OCI-M2 (cell line): ENCODE measurements around the gene MTCH1.
"Not testable (repeated sequence)": the region's sequence is repeated elsewhere in the genome, so short reads cannot be mapped to it uniquely, and the experiment has no call there.

ENCODE experiments used
- DNase-seq: peaks from one replicate; lab custom pipeline; 2025; ENCODE audit not compliant: unreplicated experiment; lab: John Stamatoyannopoulos, UW

The MTCH1 gene

DNA sequence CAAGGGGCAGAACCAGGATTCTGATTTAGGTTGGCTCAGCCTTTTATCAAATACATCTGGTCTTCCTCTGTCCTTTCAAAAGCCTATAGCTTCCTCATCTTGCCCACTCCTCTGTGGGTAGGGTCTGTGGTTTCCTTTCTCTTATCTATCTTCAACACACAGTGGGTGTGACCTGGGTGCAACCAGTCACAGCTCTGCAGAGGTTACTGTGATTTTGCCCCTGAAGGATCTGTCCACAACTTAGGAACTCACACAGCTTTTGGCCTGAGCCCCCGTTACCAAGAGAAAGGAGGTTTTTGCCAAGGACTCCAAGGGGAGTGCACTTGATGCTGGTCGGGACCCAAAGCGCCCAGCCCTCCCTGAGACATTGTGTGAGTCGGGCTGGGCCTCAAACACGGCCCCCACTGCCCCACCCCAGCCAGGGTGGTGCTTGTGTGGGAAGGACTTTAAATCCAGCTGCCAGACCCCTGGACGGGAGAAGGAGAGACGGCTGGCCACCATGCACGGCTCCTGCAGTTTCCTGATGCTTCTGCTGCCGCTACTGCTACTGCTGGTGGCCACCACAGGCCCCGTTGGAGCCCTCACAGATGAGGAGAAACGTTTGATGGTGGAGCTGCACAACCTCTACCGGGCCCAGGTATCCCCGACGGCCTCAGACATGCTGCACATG lies 31.6 kb downstream of the MTCH1 start, which contains the start of gene PI16:
TSS of gene PI16 (plus strand) at position 477 of the 670 bp plus-strand sequence. CDS start at position 500, 23 bp downstream.
- peak; percentile 59 for DNase-seq

GRCh38 chr6:36953931-36954261 lies 32.1 kb downstream of the MTCH1 start:
- no peak for DNase-seq

DNA sequence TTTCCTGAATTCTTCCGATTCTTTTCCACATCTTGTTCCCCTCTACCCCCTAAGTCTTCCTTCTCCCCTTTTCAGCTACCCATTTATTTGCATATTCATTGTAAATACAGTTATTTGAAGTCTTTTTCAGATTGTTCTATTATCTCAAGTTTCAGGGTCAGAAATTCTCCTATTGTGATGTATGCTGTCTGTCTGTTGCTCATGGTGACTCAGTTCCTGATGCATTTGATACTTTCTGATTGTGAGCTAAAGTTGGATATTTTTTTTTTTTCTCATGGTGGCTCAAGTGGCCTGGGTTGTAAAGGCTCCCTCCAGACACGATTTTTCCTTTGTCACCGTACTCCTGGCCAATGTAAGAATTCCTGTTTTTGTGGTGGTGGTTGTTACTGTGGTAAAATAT lies 36.4 kb downstream of the MTCH1 start:
- DNase-seq: no peak

DNA sequence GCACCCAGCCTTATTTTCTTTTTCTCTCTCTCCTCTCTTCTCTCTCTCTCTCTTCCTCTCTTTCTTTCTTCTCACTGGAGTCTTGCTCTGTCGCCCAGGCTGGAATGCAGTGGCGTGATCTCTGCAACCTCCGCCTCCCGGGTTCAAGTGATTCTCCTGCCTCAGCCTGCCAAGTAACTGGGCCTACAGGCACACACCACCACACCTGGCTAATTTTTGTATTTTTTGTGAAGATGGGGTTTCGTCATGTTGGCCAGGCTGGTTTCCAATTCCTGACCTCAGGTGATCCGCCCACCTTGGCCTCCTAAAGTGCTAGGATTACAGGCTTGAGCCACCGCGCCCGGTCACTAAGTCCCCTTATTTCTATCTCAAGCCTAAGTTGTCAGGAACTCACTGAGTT lies 36.9 kb downstream of the MTCH1 start:
- not testable (repeated sequence) for DNase-seq

- no peak for DNase-seq
Observed at GRCh38 chr6:36947570-36948351, 38.2 kb downstream of the MTCH1 start.

GRCh38 chr6:36946526-36946925 lies 39.5 kb downstream of the MTCH1 start:
- no peak for DNase-seq

DNA sequence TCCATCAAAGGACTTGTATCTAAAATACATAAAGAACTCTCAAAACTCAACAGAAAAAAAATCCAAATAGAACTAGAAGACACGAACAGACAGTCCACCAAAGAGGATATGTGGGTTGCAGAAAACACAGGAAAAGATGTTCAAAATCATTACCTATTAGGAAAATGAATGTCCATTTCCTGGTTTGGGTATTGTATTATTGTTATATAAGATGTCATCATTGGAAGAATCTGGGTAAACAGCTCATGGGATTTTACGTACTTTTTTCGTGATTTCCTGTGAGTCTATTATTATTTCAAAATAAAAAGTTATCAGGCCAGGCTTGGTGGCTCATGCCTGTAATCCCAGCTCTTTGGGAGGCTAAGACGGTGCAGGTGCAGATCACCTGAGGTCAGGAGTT lies 40.7 kb downstream of the MTCH1 start:
- DNase-seq: no peak

GRCh38 chr6:36944650-36945049 lies 41.3 kb downstream of the MTCH1 start:
- no peak for DNase-seq

DNA sequence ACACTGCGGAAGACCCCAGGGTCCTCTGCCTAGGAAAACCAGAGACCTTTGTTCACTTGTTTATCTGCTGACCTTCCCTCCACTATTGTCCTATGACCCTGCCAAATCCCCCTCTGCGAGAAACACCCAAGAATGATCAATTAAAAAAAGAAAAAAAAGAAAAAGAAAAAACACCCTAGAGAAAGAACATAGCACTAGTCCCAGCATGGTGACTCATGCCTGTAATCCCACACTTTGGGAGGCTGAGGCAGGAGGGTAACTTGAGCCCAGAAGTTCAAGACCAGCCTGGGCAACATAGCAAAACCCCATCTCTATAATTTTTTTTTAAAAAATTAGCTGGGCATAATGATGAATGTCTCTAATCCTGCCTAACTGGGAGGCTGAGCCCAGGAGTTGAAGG lies 43.7 kb downstream of the MTCH1 start:
- not testable (repeated sequence) for DNase-seq

GRCh38 chr6:36941561-36941960 lies 44.4 kb downstream of the MTCH1 start:
- DNase-seq: not testable (repeated sequence)

DNA sequence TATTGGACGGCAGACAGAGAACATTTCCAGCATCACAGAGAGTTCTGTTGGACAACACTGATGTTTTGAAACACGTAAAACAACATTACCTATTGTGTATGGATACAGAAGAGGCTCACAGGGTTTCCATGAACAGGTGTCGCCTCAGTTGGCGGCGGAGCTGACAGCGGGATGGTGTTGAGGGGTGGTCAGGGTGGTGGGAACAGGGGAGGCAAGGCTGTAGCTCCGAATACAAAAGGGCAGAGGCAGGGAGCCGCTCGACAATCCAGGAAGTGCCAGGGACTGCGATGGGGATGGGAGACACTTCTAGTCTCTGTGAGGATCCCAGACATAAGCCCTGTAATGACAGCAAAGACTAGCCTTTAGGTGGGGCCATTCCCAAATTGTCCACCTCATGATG lies 46.0 kb downstream of the MTCH1 start:
- no peak for DNase-seq

- DNase-seq: not testable (repeated sequence)
Observed at GRCh38 chr6:36939005-36939404, 47.0 kb downstream of the MTCH1 start.

- DNase-seq: no peak
Observed at GRCh38 chr6:36938536-36938935, 47.5 kb downstream of the MTCH1 start.

GRCh38 chr6:36937896-36938295 lies 48.1 kb downstream of the MTCH1 start:
- no peak for DNase-seq

DNA sequence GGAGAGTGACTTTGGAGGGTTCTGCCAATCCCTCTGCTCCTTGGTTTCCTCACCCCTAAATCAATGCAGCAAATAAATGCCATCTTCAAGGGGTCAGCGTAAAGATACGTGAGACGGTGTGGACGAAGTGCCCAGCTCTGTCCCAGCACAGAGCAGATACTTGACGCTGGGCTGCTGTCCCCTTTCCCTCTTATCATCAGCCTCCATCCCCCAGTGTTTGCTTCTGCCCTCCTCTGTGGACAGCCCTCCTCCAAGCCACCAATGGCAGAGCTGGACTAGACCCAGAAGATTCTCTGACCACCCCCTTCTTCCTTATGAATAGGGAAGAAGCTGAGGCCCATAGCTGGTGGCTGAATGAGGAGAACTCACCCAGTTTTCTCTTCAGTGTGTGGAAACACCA lies 49.2 kb downstream of the MTCH1 start:
- no peak for DNase-seq

- DNase-seq: no peak
Observed at GRCh38 chr6:36934901-36935300, 51.1 kb downstream of the MTCH1 start.

GRCh38 chr6:36933519-36933918 lies 52.5 kb downstream of the MTCH1 start:
- no peak for DNase-seq

- no peak for DNase-seq
Observed at GRCh38 chr6:36933102-36933501, 52.9 kb downstream of the MTCH1 start.

GRCh38 chr6:36930483-36930882 lies 55.5 kb downstream of the MTCH1 start:
- DNase-seq: no peak

GRCh38 chr6:36929607-36930006 lies 56.4 kb downstream of the MTCH1 start:
- DNase-seq: no peak

DNA sequence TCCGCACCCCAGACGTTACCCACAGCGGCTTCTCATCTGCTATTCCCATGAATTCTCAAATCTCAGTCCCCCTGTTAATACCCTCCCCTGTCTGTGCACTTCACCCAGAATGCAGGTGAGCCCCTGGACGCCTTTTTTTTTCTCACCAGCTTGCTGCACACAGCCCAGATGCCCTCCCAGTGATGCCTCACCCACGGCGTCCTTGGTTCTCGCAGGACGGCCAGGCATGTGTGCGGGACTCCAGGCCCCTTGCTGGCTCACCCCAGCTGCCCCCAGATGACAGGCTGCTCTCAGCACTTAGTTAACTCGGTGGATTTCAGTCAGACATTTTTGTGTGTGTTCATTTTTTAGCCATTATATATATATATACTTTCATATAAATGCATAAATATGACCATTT lies 56.8 kb downstream of the MTCH1 start:
- DNase-seq: no peak

DNA sequence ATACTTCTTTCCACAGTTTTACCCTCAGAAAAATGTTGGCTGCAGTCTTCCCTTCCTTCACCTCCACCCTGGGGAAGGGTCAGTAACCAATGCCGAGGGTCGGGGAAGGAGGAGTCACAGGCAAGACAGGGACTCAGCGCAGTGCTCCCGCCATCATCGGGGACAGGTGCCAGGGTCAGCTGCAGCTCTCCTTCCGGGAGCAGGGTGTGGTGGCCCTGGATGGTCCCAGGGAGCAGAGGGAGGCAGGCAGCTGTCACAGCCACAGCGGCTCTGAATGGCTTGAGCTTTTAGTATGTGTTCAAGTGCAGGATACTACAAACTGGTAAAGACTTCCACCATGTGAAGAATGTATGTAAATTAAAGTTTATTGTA lies 57.5 kb downstream of the MTCH1 start:
- DNase-seq: no peak
